Measurements from ENCODE around the gene RXFP1. TPM values are rescaled to one million over a fixed set of nuclear protein-coding genes. Genes with fewer than 3 reads are reported as not detected.

The RXFP1 gene
- total and polyA plus RNA-seq, 2 experiments from 2014 or later: not detected

DNA sequence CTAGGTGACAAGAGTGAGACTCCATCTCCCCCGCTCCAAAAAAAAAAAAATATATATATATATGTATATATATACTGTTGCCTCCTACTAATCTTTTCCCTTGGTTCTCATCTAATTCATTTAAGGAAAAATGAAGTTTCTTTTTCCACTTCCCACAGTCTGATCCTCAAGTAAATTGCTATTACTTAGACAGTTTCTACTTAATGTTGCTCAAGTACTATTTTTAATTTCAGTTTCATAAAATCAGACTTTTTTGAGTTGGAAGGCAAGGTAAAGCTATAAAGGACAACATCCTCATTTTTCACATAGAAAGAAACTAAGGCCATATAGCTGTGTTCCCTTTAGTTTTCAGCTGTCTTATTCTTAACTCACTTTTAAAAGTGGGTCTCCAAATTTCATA, 5.8 kb downstream of the RXFP1 start:
- H3K4me1 ChIP-seq (ENCODE audit: insufficient read depth): no peaks in the 10 kb centered on the region
- no peaks in the 10 kb centered on the region for H3K36me3 ChIP-seq (replicated peaks; ENCODE audit: insufficient read depth, low read depth)
- no peak overlapping the region for H3K4me3 ChIP-seq
- H2AFZ ChIP-seq: no peak overlapping the region
- no CpG with 5 or more reads among the region's 1 CpG for WGBS (ENCODE audit: low lambda C conversion rate, missing lambda C conversion rate)
- no peak for DNase-seq (ENCODE audit: low spot score)
- H4K20me1 ChIP-seq (ENCODE audit: insufficient read depth, poor library complexity, severe bottlenecking): no peaks in the 10 kb centered on the region
- H3K9me3 ChIP-seq (ENCODE audit: low read depth): no peaks in the 10 kb centered on the region
- H3K27ac ChIP-seq: no peak overlapping the region
- no peak overlapping the region for H3K4me2 ChIP-seq
- no peak for TF ChIP-seq CTCF (IDR thresholded peaks at IDR 0.05; ENCODE audit: poor library complexity)
- no peak for TF ChIP-seq EZH2 (IDR thresholded peaks at IDR 0.05; ENCODE audit: borderline replicate concordance)
- TF ChIP-seq EZH2phosphoT487 (IDR thresholded peaks at IDR 0.05; ENCODE audit: low read depth, severe bottlenecking, unreplicated experiment): no peak
- no peaks in the 10 kb centered on the region for H3K79me2 ChIP-seq
- H3K9me2 ChIP-seq (replicated peaks; ENCODE audit: insufficient read depth): no peaks in the 10 kb centered on the region
- no peaks in the 10 kb centered on the region for H3K27me3 ChIP-seq

DNA sequence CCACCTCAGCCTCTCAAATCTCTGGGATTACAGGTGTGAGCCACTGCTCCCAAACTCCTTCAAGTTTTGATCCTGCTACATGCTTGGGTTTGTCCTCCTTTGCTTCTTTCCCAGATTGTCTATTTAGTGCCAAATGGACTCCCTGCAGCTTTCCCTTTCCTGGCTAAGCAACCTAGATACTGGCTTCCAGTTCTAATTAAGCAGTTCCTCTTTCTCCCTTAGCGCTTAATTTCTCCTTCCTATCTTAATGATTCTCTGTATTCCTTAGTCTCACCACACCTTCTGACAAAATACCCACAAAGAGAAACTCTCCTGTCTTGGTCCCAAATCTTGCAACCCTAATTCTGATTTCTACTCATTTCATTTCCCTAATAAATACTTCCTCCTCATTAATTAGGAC, 7.8 kb downstream of the RXFP1 start:
- H4K20me1 ChIP-seq (ENCODE audit: insufficient read depth, poor library complexity, severe bottlenecking): no peaks in the 10 kb centered on the region
- TF ChIP-seq CTCF (IDR thresholded peaks at IDR 0.05; ENCODE audit: poor library complexity): no peak
- no peak for TF ChIP-seq EZH2 (IDR thresholded peaks at IDR 0.05; ENCODE audit: borderline replicate concordance)
- no peak for TF ChIP-seq EZH2phosphoT487 (IDR thresholded peaks at IDR 0.05; ENCODE audit: low read depth, severe bottlenecking, unreplicated experiment)
- no peak overlapping the region for H3K4me3 ChIP-seq
- WGBS (ENCODE audit: low lambda C conversion rate, missing lambda C conversion rate): 100% methylated on average over 1 of the region's 1 CpG
- no peak overlapping the region for H3K4me2 ChIP-seq
- H3K9me3 ChIP-seq (ENCODE audit: low read depth): no peaks in the 10 kb centered on the region
- no peak for DNase-seq (ENCODE audit: low spot score)
- no peaks in the 10 kb centered on the region for H3K9me2 ChIP-seq (replicated peaks; ENCODE audit: insufficient read depth)
- H3K4me1 ChIP-seq (ENCODE audit: insufficient read depth): no peaks in the 10 kb centered on the region
- no peaks in the 10 kb centered on the region for H3K79me2 ChIP-seq
- no peak overlapping the region for H3K27ac ChIP-seq
- H2AFZ ChIP-seq: no peak overlapping the region
- no peaks in the 10 kb centered on the region for H3K36me3 ChIP-seq (replicated peaks; ENCODE audit: insufficient read depth, low read depth)
- H3K27me3 ChIP-seq: no peaks in the 10 kb centered on the region

DNA sequence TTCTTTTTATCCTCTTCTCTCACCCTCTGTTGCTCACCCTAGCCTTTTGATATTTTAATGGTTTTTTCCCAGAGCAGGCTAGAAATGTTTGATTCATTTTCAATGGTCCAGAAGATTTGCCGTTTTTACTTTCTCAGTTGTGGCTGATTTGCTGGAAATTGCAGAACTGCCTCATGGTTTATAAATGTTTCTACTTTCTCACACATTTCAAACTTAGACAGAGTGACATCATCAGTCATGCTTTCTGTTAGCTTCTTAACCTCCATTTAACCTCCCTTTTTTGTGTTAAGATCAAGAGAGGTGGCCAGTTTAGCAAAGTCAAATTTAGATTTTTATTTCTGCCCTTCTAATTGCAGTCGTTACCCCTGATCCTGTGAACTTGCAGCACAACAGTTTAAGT, 8.7 kb downstream of the RXFP1 start:
- no peaks in the 10 kb centered on the region for H3K9me2 ChIP-seq (replicated peaks; ENCODE audit: insufficient read depth)

More for the DNA sequence above, 8.7 kb downstream of the RXFP1 start:
- WGBS (ENCODE audit: low lambda C conversion rate, missing lambda C conversion rate): 89% methylated on average over 2 of the region's 2 CpGs
- DNase-seq (ENCODE audit: low spot score): no peak
- H3K4me3 ChIP-seq: no peak overlapping the region
- H3K9me3 ChIP-seq (ENCODE audit: low read depth): no peaks in the 10 kb centered on the region
- H2AFZ ChIP-seq: no peak overlapping the region
- no peaks in the 10 kb centered on the region for H3K79me2 ChIP-seq
- H3K27ac ChIP-seq: no peak overlapping the region
- no peaks in the 10 kb centered on the region for H3K36me3 ChIP-seq (replicated peaks; ENCODE audit: insufficient read depth, low read depth)
- no peaks in the 10 kb centered on the region for H3K4me1 ChIP-seq (ENCODE audit: insufficient read depth)
- H4K20me1 ChIP-seq (ENCODE audit: insufficient read depth, poor library complexity, severe bottlenecking): no peaks in the 10 kb centered on the region
- H3K27me3 ChIP-seq: no peaks in the 10 kb centered on the region
- TF ChIP-seq CTCF (IDR thresholded peaks at IDR 0.05; ENCODE audit: poor library complexity) (no peak), EZH2 (IDR thresholded peaks at IDR 0.05; ENCODE audit: borderline replicate concordance) (no peak), EZH2phosphoT487 (IDR thresholded peaks at IDR 0.05; ENCODE audit: low read depth, severe bottlenecking, unreplicated experiment) (no peak)
- H3K4me2 ChIP-seq: no peak overlapping the region
